GM15510 (cell line): ENCODE results near the gene DNAJC4.
A peak's percentile ranks its signal among the peaks of the same experiment; 100 is the strongest.

Experiments
- POLR2A ChIP-seq: IDR thresholded peaks from 3 replicates; pipeline ENCODE4 v1.6.1; 2011; ENCODE audit warnings: borderline replicate concordance; ENCODE audit not compliant: insufficient read length; ENCODE audit errors: extremely low read depth

DNAJC4 gene

DNA sequence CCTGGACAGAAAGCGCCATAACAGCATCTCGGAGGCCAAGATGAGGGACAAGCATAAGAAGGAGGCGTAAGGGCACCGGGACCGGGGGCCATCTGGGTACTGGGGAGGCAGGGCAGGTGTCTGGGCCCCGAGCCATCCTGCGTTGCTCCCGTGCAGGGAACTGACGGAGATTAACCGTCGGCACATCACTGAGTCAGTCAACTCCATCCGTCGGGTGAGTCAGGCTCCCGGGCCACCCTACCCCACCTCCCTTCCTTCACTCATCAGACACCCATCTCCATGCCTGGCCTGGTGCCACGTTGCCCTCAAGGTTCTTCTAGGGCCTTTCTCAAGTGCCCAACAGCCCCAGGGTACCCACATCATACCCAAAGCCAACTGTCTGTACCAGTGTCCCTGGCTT, 36.0 kb downstream of the DNAJC4 start:
- TF ChIP-seq POLR2A: no peak

- no peak for TF ChIP-seq POLR2A
Measured at GRCh38 chr11:64267207-64267945, 37.0 kb downstream of the DNAJC4 start.

DNA sequence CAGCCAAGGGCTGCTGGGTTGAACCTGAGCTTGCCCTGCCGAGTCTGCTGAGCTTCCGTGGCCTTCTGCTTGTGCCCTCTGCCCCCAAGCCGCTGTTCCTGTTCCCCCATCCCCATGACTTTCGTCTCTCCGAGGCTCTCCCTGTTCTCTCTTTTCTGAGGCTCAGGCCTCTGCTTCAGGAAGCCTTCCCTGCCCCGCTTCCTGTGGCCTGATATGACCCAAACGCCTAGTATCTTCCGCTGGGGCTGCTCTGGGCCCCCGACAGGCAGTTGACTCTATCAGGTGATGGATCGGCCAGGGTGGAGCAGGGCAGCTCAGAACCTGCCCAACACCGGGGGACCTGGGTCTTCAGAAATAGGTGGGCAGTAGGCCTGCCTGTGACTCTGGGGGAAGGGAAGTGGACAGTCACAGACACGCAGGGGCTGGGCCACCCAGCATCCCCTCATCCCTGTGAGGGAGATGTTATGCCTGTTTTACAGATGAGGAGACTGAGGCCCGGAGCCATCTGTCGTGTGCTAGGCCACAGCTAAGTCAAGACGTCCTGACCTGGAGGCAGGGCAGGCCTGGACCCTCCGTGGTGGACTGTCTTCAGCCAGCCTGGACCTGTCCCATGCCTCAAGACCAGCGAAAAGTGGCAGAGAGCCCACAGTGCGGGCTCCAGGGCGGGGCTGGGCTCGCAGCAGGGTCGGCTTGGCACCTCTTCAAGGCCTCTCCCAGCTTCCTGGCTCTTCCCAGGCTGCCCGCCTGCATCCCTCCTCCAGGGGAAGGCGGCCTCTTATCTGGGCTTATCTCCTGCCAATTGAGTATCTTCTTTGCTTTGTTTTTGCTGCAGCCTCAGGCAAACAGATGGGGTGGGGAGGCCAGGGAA, 37.9 kb downstream of the DNAJC4 start:
- TF ChIP-seq POLR2A: no peak

DNA sequence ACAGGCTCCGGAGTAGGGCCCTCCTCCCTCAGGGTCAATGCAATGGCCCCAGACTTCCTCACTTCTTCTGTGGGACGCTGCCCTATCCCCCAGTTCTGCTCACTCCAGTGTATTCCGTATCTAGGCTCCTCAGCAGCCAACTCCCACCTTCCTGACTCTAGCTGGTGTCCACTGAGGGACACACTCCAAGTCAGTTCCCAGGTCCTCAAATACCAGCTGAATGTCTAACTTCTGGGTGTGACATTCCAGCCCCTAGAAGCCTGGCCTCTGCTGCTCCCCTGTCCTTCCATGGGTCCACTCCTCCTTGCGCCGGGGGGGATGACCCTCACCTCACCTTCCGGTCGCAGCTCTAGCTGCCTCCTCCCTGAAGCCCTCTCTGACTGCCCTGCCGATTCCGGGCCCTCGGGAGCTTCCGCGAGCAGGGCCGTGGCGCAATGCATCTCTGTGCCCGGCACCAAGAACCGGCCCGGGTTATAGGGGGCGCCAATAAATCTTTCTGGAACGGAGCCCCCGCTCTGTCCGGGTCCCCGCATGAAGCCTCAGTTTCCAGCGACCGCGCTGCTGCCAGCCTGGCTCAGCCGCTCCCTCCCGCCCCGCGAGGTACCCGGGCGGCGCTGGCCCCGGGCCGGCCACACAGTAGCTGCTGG, 38.7 kb downstream of the DNAJC4 start:
- TF ChIP-seq POLR2A: no peak

DNA sequence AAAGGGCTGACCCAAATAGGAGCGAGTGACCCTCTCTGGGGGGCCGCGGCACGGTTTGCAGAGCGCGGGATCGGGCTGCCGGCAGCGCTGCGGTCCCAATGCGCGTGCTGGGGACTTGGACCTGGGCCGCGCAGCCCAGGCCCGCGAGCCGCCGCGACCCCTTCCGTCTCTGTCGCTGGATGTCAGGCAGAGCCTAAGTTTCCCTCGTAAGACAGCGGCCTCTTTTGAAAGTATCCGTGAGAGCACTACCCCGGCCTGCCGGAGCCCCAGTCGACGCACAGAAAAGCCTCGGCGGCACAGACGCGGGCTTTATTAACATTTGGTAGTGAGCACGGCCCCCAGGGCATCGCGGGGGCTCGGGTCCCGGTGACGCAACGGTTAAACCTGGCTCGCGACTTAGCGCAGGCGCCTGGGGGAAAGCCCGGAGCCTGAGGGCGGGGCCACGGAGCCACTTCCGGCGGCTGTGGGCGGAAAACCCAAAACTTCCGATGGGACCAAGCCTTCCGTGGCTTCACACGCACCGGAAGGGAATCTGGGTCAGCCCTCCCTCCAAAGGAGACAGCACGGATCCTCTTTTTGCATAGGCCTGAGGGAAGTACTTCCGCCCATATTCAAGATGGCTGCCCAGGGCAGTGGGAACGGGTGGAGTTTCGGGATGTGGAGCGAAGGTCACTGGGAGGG, 39.3 kb downstream of the DNAJC4 start:
- peak; percentile 53 for TF ChIP-seq POLR2A

GRCh38 chr11:64275031-64275800, 44.9 kb downstream of the DNAJC4 start:
- TF ChIP-seq POLR2A: no peak

DNA sequence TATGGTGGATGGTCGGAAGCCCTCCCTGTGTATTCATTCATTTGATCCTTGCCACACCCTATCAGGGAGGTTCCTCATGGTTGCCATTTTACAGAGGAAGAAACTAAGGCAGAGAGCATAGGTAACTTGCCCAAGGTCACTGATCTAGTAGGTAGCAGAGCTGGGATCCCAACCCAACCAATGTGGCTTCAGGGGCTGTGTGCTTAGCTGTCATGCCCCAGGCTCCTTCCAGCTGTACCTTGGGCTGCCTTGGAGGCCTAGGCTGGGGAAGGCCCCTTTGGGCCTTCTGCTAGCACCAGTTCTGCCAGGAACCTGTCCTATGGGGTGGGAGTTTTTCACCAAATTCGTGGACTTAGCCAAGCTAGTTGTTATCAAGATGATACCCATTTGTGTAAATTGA, 45.5 kb downstream of the DNAJC4 start:
- no peak for TF ChIP-seq POLR2A

DNA sequence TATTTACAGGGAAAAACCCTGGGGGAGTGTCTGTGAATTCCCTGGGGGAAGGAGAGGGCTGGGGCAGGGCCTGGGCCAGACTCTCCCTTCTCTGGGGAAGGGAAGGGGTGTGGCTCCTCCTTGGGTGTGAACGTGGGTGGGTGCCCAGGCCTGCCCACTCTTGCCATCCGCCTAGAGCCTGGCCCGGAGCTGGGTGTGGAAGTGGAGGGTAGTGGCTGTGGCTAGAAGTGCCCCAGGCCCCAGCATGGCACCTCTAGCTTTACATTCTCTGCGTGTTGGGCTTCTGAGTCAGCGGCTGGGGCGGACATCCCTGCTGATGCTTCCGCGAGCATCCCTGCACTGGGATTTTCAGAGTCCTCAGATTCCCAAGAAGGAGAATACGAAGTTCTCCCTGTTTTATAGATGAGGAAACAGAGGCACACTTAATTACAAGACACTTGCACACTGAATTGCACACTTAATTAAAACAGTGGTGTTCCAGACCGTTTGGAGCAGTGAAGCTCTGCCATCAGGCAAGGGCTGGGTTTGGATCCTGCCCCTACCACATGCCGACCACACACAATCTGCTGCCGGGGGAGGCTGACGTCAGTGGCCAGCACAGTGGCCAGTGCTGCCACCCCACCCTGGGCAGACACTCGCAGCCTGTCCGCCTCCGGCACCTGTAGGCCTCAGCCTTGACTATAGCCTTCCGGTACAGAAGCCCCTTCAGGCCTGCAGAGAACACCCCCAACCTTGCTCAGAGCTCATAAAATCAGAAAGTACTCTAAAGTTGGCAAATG, 46.5 kb downstream of the DNAJC4 start:
- TF ChIP-seq POLR2A: no peak

DNA sequence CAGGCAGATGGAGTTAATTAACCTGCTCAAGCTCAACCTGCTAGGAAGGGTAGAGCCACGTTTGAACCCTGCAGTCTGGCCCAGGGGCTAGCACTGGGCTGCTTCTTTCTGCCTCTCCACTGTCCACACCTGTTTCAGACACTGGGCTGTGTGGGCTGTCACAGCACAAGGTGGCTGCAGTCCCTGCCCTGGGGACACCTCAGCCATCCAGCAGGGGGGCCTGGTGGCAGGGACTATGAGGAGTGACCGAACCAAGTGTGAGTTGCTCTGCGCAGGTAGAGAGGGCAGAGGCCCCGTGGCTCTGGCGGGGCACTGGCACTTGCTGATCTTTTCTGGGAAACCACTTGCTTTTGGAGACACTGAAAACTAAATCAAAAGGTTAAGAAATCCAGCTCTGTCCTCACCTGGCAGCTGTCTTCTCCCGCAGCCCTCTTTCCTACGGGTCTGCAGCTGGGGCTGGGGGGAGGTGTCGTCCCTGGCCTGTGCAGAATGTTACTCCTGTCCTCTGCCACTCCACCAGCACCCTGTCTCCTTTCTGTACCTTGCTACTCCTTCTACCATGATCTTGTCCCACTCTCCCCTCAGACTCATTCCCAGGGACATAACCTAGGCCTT, 48.3 kb downstream of the DNAJC4 start:
- TF ChIP-seq POLR2A: no peak

DNA sequence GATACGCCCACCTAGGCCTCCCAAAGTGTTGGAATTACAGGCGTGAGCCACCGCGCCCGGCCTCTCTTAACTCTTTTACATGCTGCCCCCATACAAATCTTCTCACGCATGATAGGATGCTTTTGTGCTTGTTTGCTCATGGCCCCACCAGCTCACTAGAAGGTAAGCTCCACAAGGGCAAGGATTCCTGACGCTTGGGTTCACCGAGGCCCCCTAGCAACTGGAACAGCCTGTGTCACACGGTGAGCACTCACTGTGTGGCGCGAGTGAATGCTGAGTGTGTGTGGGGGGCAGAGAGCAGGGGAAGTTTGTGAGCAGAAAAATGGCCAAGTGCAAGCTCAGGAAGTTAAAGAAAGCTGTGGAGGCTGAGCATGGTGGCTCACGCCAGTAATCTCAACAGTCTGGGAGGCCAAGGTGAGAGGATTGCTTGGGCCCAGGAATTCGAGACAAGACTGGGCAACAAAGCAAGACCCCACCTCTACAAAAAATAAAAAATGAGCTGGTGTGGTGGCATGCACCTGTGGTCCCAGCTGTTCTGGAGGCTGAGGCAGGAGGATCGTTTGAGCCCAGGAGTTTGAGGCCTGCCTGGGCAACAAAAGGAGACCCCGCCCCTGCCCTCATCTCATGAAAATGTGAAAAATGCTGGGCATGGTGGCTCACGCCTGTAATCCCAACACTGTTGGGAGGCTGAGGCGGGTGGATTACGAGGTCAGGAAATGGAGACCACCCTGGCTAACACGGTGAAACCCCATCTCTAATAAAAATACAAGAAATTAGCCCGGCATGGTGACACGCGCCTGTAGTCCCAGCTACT, 51.8 kb downstream of the DNAJC4 start:
- TF ChIP-seq POLR2A: no peak

DNA sequence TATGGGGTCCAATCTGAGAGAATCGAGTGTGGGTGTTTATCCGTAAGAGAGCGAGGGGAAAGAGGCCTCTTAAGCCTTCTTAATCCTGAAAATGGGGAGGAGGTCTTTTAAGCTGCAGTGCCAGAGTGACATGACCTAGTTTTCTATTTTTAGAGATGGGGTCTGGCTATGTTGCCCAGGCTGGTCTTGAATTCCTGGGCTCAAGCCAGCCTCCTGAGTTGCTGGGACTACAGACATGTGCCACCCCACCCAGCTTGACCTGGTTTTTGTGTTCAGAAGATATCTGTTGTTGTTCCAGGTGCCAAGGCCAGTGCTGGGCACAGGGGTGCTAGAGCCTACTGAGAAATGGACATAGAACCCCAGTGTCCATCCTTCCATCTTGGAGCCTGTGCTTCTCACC, 52.7 kb downstream of the DNAJC4 start:
- no peak for TF ChIP-seq POLR2A
